Measurements from ENCODE around the gene MST1. TPM values are rescaled to one million over a fixed set of nuclear protein-coding genes. Genes with fewer than 3 reads are reported as not detected.

Gene MST1
- total RNA-seq, 1 experiment from 2014 or later, result 13.8 TPM

- ATAC-seq (no peak), DNase-seq (ENCODE audit: low spot score) (no peak)
- Mint-ChIP-seq H3K27me3 (ENCODE audit: low read depth) (no peaks in the 10 kb centered on the region), H3K27ac (no peak overlapping the region), H3K4me1 (no peaks in the 10 kb centered on the region), H3K36me3 (no peaks in the 10 kb centered on the region), H3K9me3 (no peaks in the 10 kb centered on the region), H3K4me3 (no peak overlapping the region)
- CTCF ChIA-PET, result interaction anchor here (2.7 to 3.5 kb wide), 2 partner anchors 16 to 116 kb away, joined by 19 to 22 read pairs; no protein-coding TSS in a partner anchor
- TF ChIP-seq FOXP1 (CRISPR knock-in tag; IDR thresholded peaks at IDR 0.05; ENCODE audit: borderline replicate concordance) (no peak), SMAD3 (CRISPR knock-in tag; IDR thresholded peaks at IDR 0.05; ENCODE audit: borderline replicate concordance) (no peak), SMAD4 (CRISPR knock-in tag; IDR thresholded peaks at IDR 0.05) (no peak), MXD4 (CRISPR knock-in tag; IDR thresholded peaks at IDR 0.05; ENCODE audit: borderline replicate concordance) (no peak), JAZF1 (CRISPR knock-in tag; IDR thresholded peaks at IDR 0.05) (no peak), USF2 (CRISPR knock-in tag; IDR thresholded peaks at IDR 0.05) (no peak), AR (CRISPR knock-in tag; IDR thresholded peaks at IDR 0.05) (no peak), RELA (CRISPR knock-in tag; IDR thresholded peaks at IDR 0.05; ENCODE audit: borderline replicate concordance) (no peak), ZNF232 (CRISPR knock-in tag; IDR thresholded peaks at IDR 0.05) (no peak), HMGA2 (CRISPR knock-in tag; IDR thresholded peaks at IDR 0.05) (no peak), ERG (CRISPR knock-in tag; IDR thresholded peaks at IDR 0.05) (no peak), AFF4 (CRISPR knock-in tag; IDR thresholded peaks at IDR 0.05; ENCODE audit: borderline replicate concordance) (no peak)
- POLR2A ChIA-PET, result no interaction called here
Measured at GRCh38 chr3:49655731-49656285, 33.5 kb downstream of the MST1 start.

- DNase-seq (ENCODE audit: low spot score) (no peak), ATAC-seq (no peak)
- no peaks in the 10 kb centered on the region for H3K4me1 Mint-ChIP-seq
- POLR2A ChIA-PET, result interaction anchor here (0.5 kb wide), 1 partner anchor 298 kb away, joined by 5 read pairs; no protein-coding TSS in a partner anchor
- CTCF ChIA-PET, result interaction anchor here (2.2 to 3.5 kb wide), 2 partner anchors 16 to 115 kb away, joined by 8 to 19 read pairs; no protein-coding TSS in a partner anchor
- TF ChIP-seq CBFB (CRISPR knock-in tag; IDR thresholded peaks at IDR 0.05; ENCODE audit: low read depth), result no peak
- TF ChIP-seq OVOL2 (CRISPR knock-in tag; IDR thresholded peaks at IDR 0.05; ENCODE audit: borderline replicate concordance), result no peak
- TF ChIP-seq NR2C2 (CRISPR knock-in tag; IDR thresholded peaks at IDR 0.05), result no peak
- no peaks in the 10 kb centered on the region for H3K27me3 Mint-ChIP-seq (ENCODE audit: low read depth)
- no peaks in the 10 kb centered on the region for H3K36me3 Mint-ChIP-seq
- no peak overlapping the region for H3K27ac Mint-ChIP-seq
- no peak overlapping the region for H3K4me3 Mint-ChIP-seq
- H3K9me3 Mint-ChIP-seq, result no peaks in the 10 kb centered on the region
Measured at GRCh38 chr3:49654955-49655556, 34.2 kb downstream of the MST1 start.

Data from WTC11 (cell line).